HG02884 (cell line): ENCODE results near the gene SLC39A7.

Source experiments
- ATAC-seq: cut with Tn5 transposase; IDR thresholded peaks from one replicate; pipeline ENCODE4 v1.9.1; 2021; ENCODE audit warnings: mild to moderate bottlenecking, moderate library complexity; ENCODE audit not compliant: unreplicated experiment

The SLC39A7 gene, protein sequence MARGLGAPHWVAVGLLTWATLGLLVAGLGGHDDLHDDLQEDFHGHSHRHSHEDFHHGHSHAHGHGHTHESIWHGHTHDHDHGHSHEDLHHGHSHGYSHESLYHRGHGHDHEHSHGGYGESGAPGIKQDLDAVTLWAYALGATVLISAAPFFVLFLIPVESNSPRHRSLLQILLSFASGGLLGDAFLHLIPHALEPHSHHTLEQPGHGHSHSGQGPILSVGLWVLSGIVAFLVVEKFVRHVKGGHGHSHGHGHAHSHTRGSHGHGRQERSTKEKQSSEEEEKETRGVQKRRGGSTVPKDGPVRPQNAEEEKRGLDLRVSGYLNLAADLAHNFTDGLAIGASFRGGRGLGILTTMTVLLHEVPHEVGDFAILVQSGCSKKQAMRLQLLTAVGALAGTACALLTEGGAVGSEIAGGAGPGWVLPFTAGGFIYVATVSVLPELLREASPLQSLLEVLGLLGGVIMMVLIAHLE

DNA sequence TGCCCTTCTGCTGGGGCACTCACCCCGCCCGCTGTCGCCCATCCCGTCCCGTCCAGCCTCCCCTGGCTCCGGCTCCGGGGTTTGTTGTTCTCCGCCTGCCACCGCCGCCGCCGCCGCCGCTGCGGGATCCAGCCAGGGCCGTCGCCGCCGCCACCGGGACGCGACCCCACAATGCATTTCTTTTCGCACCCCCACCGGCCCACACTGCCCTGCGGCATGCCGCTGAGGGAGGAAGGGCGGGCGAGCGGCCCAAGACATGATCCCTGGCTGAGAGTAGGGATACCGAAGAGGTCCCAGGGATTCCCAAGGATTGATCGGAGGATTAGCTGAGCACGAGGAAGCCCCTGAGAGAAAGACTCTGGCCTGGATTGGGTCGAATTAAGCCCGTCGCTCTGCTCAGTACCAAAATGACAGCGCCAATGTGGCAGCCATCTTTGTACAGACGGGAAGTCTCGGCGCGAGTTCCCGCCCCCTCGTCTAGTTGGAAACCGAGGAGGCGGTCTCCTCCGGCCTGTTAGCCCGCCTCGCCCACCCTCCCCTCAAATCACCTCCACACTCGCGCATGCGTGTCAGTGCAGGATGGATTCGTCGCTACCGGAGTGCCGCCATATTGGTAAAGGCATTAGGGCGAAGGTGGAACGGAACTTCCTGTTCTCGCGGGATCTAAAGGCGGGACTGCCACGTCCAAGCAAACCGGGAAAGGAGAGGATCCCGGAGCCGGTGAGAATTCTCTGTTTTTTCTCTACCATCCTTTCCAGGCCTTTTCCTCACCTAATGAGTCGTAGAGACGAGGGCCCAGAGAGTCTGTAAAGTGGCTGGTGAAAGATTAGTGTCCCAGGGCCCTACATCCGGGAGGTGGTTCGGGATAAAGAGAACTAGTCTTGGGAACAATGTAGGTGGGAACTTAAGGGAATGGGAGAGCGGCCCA is at the start of gene SLC39A7, which contains the start of gene RXRB:
TSS of gene SLC39A7 (plus strand) at position 649 of the 928 bp plus-strand sequence. CDS start 379 bp downstream, outside the sequence.
TSS of gene RXRB (minus strand) at position 447 of the 928 bp plus-strand sequence. CDS start at position 258, 189 bp downstream.
- peak; percentile 45 for ATAC-seq

- no peak for ATAC-seq
Measured at GRCh38 chr6:33151050-33151449, 49.6 kb upstream of the SLC39A7 start.

DNA sequence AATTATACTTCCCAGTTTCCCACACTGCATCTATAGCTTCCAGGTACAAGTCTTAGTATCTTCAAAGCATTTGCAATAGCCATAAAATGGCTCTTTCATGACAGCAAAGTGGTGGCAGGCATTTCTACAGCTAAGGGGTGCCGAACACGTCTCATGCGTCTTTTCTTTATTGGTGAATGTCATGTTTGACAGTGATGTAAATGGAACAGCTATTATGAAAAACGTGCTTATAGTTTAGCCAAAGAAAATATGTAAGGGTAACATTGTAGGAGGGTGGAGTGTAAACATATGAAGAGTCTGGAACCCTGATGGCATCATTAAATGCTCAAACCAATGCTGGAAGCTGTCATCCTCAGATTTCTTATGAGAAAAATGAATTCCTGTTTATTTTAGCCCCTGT is 46.3 kb upstream of the SLC39A7 start:
- ATAC-seq, result no peak

DNA sequence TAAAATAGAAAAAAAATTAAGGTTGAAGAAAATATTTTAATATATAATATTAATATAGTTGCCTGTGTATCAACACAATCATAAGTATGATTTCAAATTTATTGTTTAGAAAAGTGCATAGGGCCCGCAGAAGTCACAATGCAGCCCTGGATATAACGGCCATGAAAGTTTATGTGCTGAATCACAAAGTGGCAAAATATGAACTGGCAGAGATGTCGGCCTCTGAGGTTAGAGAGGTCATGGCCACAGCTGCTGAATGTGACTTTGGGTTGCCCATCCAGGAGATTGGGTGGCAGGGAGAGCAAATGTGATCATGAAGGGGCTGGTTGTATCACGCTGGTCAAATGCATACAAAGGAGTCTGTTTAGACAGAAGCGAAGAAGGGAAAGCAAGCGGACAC is 44.1 kb upstream of the SLC39A7 start:
- no peak for ATAC-seq

- ATAC-seq, result no peak
Measured at GRCh38 chr6:33156964-33157363, 43.7 kb upstream of the SLC39A7 start.

- ATAC-seq, result no peak
Measured at GRCh38 chr6:33160096-33160495, 40.6 kb upstream of the SLC39A7 start.

- ATAC-seq, result no peak
Measured at GRCh38 chr6:33160728-33161344, 39.8 kb upstream of the SLC39A7 start.

GRCh38 chr6:33161354-33162331 is 39.0 kb upstream of the SLC39A7 start:
- ATAC-seq, result peak; percentile 48

DNA sequence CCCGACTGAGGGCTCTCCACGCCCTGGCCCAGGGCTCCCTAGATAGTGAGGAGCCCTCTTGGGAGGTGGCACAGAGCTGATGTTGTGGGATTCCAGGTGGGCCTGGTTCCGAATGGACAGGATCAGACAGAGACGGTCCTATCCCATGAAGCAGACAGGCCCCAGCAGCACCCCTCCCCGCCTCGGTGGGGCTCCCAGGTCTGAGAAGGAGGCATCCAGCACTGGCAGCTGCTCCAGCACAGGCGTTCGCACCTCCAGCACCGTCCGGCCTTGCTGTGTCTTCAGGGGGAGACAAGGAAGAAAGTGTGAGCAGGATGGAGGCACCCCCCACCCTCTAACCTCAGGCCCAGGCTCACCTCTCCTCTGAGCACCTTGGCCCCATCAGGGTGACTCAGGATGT is 37.1 kb upstream of the SLC39A7 start:
- ATAC-seq, result no peak

DNA sequence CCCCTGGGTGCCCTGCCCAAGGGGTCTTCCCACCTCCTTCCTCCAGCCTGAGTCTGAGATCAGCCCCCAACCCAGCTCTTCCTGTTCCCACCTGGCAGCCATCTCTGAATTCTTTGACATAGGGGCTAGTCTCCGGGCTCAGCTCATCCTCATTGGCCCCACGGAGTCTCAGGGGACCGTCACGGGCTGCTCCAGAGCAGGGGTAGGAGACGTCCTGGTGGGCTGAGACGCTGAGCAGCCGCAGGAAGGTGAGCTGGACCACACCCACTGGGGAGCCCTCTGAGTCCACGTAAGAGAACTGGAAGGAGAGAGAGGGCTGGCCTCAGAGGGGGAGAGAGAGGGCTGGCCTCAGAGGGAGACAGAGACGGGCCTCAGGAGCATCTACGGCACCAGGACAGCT is 36.5 kb upstream of the SLC39A7 start:
- no peak for ATAC-seq

GRCh38 chr6:33164665-33165373 is 35.8 kb upstream of the SLC39A7 start:
- ATAC-seq, result no peak

- no peak for ATAC-seq
Measured at GRCh38 chr6:33165581-33166258, 34.9 kb upstream of the SLC39A7 start.

DNA sequence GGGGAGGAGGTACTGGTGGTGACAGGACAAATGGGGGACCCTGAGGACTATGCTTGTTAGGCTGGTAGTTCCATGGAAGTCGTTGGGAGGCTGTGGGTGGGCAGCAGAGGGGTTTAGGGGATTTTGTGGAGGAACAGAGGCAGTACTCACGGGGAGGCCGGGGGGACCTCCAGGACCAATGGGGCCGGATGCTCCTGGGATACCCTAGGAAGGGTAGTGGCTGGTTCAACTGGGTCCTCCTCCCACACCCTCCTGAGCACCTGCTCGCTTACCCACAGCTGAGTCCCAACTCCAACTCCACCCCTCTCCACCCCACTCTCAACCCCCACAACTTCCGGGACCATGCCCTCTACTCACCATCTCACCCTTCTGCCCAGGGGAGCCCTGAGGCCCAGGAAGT is 34.3 kb upstream of the SLC39A7 start:
- no peak for ATAC-seq

- no peak for ATAC-seq
Measured at GRCh38 chr6:33166811-33167210, 33.9 kb upstream of the SLC39A7 start.

- no peak for ATAC-seq
Measured at GRCh38 chr6:33167374-33168283, 33.0 kb upstream of the SLC39A7 start.

GRCh38 chr6:33168284-33168601 is 32.4 kb upstream of the SLC39A7 start:
- ATAC-seq, result no peak

- no peak for ATAC-seq
Measured at GRCh38 chr6:33168639-33169038, 32.0 kb upstream of the SLC39A7 start.
